GM23338 (cell line): ENCODE results near the gene PRR35. TPM values are rescaled to one million over a fixed set of nuclear protein-coding genes. Genes with fewer than 3 reads are reported as not detected.

Experiments used
- ATAC-seq: fragments of 200-7000 bp; cut with Tn5 transposase; 3 replicates; pipeline ENCODE4 v1.9.1; 2020
- DNase-seq: peaks from one replicate; pipeline ENCODE4 v3.0.0-alpha.2; 2015; ENCODE audit warnings: low spot score
- H2AFZ ChIP-seq: fragments of 200-600 bp; sonication (generic); 2 replicates; pipeline ENCODE4 v1.8.0; 2016; ENCODE audit warnings: antibody characterized with exemption, mild to moderate bottlenecking, moderate library complexity
- H3F3A ChIP-seq: fragments of 200-600 bp; sonication (generic); replicated peaks from 2 replicates; pipeline ENCODE4 v1.8.0; 2017; ENCODE audit warnings: antibody characterized with exemption, mixed run types, low read depth
- H3K27ac ChIP-seq: fragments of 200-600 bp; sonication (generic); 2 replicates; pipeline ENCODE4 v1.6.1; 2016; ENCODE audit warnings: low read depth
- H3K27me3 ChIP-seq: fragments of 200-600 bp; sonication (generic); 2 replicates; pipeline ENCODE4 v1.8.0; 2016; ENCODE audit warnings: mild to moderate bottlenecking, mixed run types, moderate library complexity; ENCODE audit not compliant: insufficient read depth
- H3K36me3 ChIP-seq: fragments of 200-600 bp; sonication (generic); 2 replicates; pipeline ENCODE4 v1.8.0; 2016; ENCODE audit warnings: mild to moderate bottlenecking; ENCODE audit not compliant: insufficient read depth
- H3K4me1 ChIP-seq: fragments of 200-600 bp; sonication (generic); 2 replicates; pipeline ENCODE4 v1.8.0; 2016; ENCODE audit warnings: mild to moderate bottlenecking, moderate library complexity; ENCODE audit not compliant: insufficient read depth
- H3K4me2 ChIP-seq: fragments of 200-600 bp; sonication (generic); 2 replicates; pipeline ENCODE4 v1.7.1; 2017; ENCODE audit warnings: mixed run types
- H3K4me3 ChIP-seq: fragments of 200-600 bp; sonication (generic); 2 replicates; pipeline ENCODE4 v1.6.1; 2016; ENCODE audit warnings: mixed run types
- H3K79me2 ChIP-seq: fragments of 200-600 bp; sonication (generic); replicated peaks from 2 replicates; pipeline ENCODE4 v1.8.0; 2017; ENCODE audit warnings: mild to moderate bottlenecking; ENCODE audit not compliant: insufficient read depth
- H3K9me2 ChIP-seq: fragments of 200-600 bp; sonication (generic); 2 replicates; pipeline ENCODE4 v1.8.0; 2017; ENCODE audit not compliant: insufficient read depth
- H4K20me1 ChIP-seq: fragments of 200-600 bp; sonication (generic); replicated peaks from 2 replicates; pipeline ENCODE4 v1.8.0; 2017; ENCODE audit warnings: mild to moderate bottlenecking; ENCODE audit not compliant: insufficient read depth
- H3K27ac Mint-ChIP-seq: 2 replicates; pipeline ENCODE4 v1.8.0; 2020; ENCODE audit warnings: inconsistent platforms, mild to moderate bottlenecking, moderate library complexity, mixed read lengths
- H3K27me3 Mint-ChIP-seq: 3 replicates; pipeline ENCODE4 v1.8.0; 2022; ENCODE audit warnings: low read depth, mild to moderate bottlenecking, moderate library complexity, mixed read lengths, inconsistent platforms; ENCODE audit not compliant: insufficient read depth, poor library complexity
- H3K36me3 Mint-ChIP-seq: 3 replicates; pipeline ENCODE4 v1.8.0; 2021; ENCODE audit warnings: low read depth, mild to moderate bottlenecking, inconsistent platforms, moderate library complexity, mixed read lengths
- H3K4me1 Mint-ChIP-seq: 3 replicates; pipeline ENCODE4 v1.8.0; 2020; ENCODE audit warnings: mild to moderate bottlenecking, inconsistent platforms, mixed read lengths
- H3K4me3 Mint-ChIP-seq: 3 replicates; pipeline ENCODE4 v1.8.0; 2021; ENCODE audit warnings: moderate library complexity, mild to moderate bottlenecking, inconsistent platforms, mixed read lengths
- H3K9me3 Mint-ChIP-seq: 3 replicates; pipeline ENCODE4 v1.8.0; 2020; ENCODE audit warnings: moderate library complexity, mild to moderate bottlenecking, inconsistent platforms, mixed read lengths
- POLR2AphosphoS5 ChIP-seq: IDR thresholded peaks from 2 replicates; pipeline ENCODE4 v1.6.1; 2016; ENCODE audit warnings: antibody characterized with exemption, low read depth
- ZNF114 ChIP-seq: fragments of 250-450 bp; sonication (Bioruptor Pico); IDR thresholded peaks from 2 replicates; pipeline ENCODE4 v1.5.0; 2020; ENCODE audit warnings: mild to moderate bottlenecking, moderate library complexity
- polyA plus RNA-seq: library from polyadenylated mRNA; unstranded; fragments of >200 nt; fragmentation: Nextera tagmentation; extraction: Ambion mirVana; gene quantifications from 2 replicates; pipeline ENCODE4 v1.2.1, GENCODE V29; 2016
- total RNA-seq: library from RNA; depleted of rRNA; stranded (reverse); fragments of >200 nt; shearing (Covaris generic); gene quantifications from 2 replicates; pipeline ENCODE4 v1.2.3, GENCODE V29; 2014
- TF ChIP-seq, protein P1 (sequence below): IDR thresholded peaks from 2 replicates; pipeline ENCODE4 v1.6.1; 2016; ENCODE audit warnings: antibody characterized with exemption
- TF ChIP-seq, protein P2 (sequence below): fragments of 250-450 bp; sonication (Bioruptor Pico); IDR thresholded peaks from 2 replicates; pipeline ENCODE4 v1.5.0; 2020; ENCODE audit warnings: mild to moderate bottlenecking, moderate library complexity
- TF ChIP-seq, protein P3 (sequence below), 2 experiments: fragments of 200-600 bp in 1 of 2; sonication (generic) in 1 of 2; conservative IDR thresholded peaks; 2 replicates each; pipeline versions ENCODE4 v1.5.1 to v1.6.1; 2016 to 2017; ENCODE audit warnings: antibody characterized with exemption in 2 of 2, low read depth in 2 of 2, mild to moderate bottlenecking in 2 of 2, moderate library complexity in 1 of 2

Gene PRR35
- total and polyA plus RNA-seq, 2 experiments from 2014 or later: 0.32 to 1.4 TPM

DNA sequence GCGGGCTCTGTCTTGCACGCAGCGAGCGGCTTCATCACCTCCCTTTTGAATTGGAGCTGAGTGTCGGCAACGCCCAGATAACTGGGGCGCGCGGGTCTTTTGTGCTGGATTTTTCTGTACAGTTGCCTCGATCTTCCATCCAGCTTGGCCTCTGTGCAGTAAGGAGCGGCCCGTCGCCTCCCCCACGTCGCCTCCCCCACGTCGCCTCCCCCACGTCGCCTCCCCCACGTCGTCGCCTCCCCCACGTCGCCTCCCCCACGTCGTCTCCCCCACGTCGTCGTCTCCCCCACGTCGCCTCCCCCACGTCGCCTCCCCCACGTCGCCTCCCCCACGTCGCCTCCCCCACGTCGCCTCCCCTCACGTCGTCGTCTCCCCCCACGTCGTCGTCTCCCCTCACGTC lies 15.7 kb upstream of the PRR35 start:
- Histone ChIP-seq H3F3A (0 out of 2 replicates have a peak, but pooled peaks cover 3% of the 10 kb centered on the region), H2AFZ (no peak overlapping the region), H3K4me1 (no peaks in the 10 kb centered on the region), H3K79me2 (peaks cover 26% of the 10 kb centered on the region), H3K27me3 (no peaks in the 10 kb centered on the region), H3K9me2 (no peaks in the 10 kb centered on the region), H3K4me3 (no peak overlapping the region), H4K20me1 (0 out of 2 replicates have a peak, but pooled peaks cover under 1% of the 10 kb centered on the region), H3K4me2 (no peak overlapping the region), H3K27ac (no peak overlapping the region), H3K36me3 (no peaks in the 10 kb centered on the region)
- DNase-seq: no peak
- Mint-ChIP-seq H3K27me3 (peaks cover 2% of the 10 kb centered on the region), H3K4me3 (no peak overlapping the region), H3K4me1 (no peaks in the 10 kb centered on the region), H3K36me3 (no peaks in the 10 kb centered on the region), H3K27ac (no peak overlapping the region), H3K9me3 (peaks cover 4% of the 10 kb centered on the region; the same call in 1 of the 3 replicates)
- ATAC-seq: no peak
- TF ChIP-seq, protein P1, sequence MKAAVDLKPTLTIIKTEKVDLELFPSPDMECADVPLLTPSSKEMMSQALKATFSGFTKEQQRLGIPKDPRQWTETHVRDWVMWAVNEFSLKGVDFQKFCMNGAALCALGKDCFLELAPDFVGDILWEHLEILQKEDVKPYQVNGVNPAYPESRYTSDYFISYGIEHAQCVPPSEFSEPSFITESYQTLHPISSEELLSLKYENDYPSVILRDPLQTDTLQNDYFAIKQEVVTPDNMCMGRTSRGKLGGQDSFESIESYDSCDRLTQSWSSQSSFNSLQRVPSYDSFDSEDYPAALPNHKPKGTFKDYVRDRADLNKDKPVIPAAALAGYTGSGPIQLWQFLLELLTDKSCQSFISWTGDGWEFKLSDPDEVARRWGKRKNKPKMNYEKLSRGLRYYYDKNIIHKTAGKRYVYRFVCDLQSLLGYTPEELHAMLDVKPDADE: no peak
- TF ChIP-seq ZNF114 (CRISPR knock-in tag): no peak
- TF ChIP-seq POLR2AphosphoS5: no peak

DNA sequence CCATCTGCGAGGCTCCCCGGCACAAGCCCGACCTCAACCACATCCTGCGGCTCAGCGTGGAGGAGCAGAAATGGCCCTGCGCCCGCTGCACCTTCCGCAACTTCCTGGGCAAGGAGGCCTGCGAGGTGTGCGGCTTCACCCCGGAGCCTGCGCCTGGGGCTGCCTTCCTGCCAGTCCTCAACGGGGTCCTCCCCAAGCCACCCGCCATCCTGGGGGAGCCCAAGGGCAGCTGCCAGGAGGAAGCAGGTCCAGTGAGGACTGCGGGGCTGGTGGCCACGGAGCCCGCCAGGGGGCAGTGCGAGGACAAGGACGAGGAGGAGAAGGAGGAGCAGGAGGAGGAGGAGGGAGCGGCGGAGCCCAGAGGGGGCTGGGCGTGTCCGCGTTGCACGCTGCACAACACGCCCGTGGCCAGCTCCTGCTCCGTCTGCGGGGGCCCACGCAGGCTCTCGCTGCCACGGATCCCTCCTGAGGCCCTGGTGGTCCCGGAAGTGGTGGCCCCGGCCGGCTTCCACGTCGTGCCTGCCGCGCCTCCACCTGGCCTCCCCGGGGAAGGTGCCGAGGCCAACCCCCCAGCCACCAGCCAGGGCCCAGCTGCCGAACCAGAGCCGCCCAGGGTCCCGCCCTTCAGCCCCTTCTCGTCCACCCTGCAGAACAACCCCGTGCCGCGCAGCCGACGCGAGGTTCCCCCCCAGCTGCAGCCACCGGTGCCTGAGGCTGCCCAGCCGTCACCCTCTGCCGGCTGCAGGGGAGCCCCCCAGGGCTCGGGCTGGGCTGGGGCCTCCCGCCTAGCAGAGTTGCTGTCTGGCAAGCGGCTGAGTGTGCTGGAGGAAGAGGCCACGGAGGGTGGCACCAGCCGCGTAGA lies 13.1 kb upstream of the PRR35 start:
- H3K27me3 ChIP-seq: no peaks in the 10 kb centered on the region
- H3F3A ChIP-seq: 0 out of 2 replicates have a peak, but pooled peaks cover 3% of the 10 kb centered on the region
- no peaks in the 10 kb centered on the region for H3K4me1 ChIP-seq
- H3K27me3 Mint-ChIP-seq: peaks cover 2% of the 10 kb centered on the region
- no peak overlapping the region for H3K27ac Mint-ChIP-seq
- no peaks in the 10 kb centered on the region for H3K4me1 Mint-ChIP-seq
- no peak overlapping the region for H2AFZ ChIP-seq
- no peaks in the 10 kb centered on the region for H3K9me2 ChIP-seq
- H3K79me2 ChIP-seq: peaks cover 13% of the 10 kb centered on the region
- no peak overlapping the region for H3K27ac ChIP-seq
- peaks cover 4% of the 10 kb centered on the region; the same call in 1 of the 3 replicates for H3K9me3 Mint-ChIP-seq
- no peak overlapping the region for H3K4me3 ChIP-seq
- no peak overlapping the region for H3K4me3 Mint-ChIP-seq
- no peaks in the 10 kb centered on the region for H3K36me3 Mint-ChIP-seq
- H3K36me3 ChIP-seq: no peaks in the 10 kb centered on the region
- DNase-seq (peak; percentile 71), ATAC-seq (peak; percentile 55)
- H4K20me1 ChIP-seq: no peaks in the 10 kb centered on the region
- H3K4me2 ChIP-seq: no peak overlapping the region
- no peak for TF ChIP-seq POLR2AphosphoS5
- TF ChIP-seq, protein P2, sequence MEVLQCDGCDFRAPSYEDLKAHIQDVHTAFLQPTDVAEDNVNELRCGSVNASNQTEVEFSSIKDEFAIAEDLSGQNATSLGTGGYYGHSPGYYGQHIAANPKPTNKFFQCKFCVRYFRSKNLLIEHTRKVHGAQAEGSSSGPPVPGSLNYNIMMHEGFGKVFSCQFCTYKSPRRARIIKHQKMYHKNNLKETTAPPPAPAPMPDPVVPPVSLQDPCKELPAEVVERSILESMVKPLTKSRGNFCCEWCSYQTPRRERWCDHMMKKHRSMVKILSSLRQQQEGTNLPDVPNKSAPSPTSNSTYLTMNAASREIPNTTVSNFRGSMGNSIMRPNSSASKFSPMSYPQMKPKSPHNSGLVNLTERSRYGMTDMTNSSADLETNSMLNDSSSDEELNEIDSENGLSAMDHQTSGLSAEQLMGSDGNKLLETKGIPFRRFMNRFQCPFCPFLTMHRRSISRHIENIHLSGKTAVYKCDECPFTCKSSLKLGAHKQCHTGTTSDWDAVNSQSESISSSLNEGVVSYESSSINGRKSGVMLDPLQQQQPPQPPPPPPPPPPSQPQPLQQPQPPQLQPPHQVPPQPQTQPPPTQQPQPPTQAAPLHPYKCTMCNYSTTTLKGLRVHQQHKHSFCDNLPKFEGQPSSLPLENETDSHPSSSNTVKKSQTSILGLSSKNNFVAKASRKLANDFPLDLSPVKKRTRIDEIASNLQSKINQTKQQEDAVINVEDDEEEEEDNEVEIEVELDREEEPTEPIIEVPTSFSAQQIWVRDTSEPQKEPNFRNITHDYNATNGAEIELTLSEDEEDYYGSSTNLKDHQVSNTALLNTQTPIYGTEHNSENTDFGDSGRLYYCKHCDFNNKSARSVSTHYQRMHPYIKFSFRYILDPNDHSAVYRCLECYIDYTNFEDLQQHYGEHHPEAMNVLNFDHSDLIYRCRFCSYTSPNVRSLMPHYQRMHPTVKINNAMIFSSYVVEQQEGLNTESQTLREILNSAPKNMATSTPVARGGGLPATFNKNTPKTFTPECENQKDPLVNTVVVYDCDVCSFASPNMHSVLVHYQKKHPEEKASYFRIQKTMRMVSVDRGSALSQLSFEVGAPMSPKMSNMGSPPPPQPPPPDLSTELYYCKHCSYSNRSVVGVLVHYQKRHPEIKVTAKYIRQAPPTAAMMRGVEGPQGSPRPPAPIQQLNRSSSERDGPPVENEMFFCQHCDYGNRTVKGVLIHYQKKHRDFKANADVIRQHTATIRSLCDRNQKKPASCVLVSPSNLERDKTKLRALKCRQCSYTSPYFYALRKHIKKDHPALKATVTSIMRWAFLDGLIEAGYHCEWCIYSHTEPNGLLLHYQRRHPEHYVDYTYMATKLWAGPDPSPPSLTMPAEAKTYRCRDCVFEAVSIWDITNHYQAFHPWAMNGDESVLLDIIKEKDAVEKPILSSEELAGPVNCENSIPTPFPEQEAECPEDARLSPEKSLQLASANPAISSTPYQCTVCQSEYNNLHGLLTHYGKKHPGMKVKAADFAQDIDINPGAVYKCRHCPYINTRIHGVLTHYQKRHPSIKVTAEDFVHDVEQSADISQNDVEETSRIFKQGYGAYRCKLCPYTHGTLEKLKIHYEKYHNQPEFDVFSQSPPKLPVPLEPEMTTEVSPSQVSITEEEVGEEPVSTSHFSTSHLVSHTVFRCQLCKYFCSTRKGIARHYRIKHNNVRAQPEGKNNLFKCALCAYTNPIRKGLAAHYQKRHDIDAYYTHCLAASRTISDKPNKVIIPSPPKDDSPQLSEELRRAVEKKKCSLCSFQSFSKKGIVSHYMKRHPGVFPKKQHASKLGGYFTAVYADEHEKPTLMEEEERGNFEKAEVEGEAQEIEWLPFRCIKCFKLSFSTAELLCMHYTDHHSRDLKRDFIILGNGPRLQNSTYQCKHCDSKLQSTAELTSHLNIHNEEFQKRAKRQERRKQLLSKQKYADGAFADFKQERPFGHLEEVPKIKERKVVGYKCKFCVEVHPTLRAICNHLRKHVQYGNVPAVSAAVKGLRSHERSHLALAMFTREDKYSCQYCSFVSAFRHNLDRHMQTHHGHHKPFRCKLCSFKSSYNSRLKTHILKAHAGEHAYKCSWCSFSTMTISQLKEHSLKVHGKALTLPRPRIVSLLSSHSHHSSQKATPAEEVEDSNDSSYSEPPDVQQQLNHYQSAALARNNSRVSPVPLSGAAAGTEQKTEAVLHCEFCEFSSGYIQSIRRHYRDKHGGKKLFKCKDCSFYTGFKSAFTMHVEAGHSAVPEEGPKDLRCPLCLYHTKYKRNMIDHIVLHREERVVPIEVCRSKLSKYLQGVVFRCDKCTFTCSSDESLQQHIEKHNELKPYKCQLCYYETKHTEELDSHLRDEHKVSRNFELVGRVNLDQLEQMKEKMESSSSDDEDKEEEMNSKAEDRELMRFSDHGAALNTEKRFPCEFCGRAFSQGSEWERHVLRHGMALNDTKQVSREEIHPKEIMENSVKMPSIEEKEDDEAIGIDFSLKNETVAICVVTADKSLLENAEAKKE: no peak
- TF ChIP-seq, protein P3, sequence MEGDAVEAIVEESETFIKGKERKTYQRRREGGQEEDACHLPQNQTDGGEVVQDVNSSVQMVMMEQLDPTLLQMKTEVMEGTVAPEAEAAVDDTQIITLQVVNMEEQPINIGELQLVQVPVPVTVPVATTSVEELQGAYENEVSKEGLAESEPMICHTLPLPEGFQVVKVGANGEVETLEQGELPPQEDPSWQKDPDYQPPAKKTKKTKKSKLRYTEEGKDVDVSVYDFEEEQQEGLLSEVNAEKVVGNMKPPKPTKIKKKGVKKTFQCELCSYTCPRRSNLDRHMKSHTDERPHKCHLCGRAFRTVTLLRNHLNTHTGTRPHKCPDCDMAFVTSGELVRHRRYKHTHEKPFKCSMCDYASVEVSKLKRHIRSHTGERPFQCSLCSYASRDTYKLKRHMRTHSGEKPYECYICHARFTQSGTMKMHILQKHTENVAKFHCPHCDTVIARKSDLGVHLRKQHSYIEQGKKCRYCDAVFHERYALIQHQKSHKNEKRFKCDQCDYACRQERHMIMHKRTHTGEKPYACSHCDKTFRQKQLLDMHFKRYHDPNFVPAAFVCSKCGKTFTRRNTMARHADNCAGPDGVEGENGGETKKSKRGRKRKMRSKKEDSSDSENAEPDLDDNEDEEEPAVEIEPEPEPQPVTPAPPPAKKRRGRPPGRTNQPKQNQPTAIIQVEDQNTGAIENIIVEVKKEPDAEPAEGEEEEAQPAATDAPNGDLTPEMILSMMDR (conservative IDR thresholded peaks at IDR 0.05; ENCODE audit: low read depth in 2 of 2): peak; percentile 41 to 64
